Keratinocyte (primary cell): ENCODE results near the gene CC2D1B. TPM values are rescaled to one million over a fixed set of nuclear protein-coding genes. Genes with fewer than 3 reads are reported as not detected.

Source experiments
- DNase-seq: peaks from one replicate; pipeline ENCODE4 v3.0.0-alpha.2; 2011; ENCODE audit warnings: low read depth, missing footprints, low spot score
- FAIRE-seq: peaks from 2 replicates; lab custom pipeline; 2011; peaks lifted over from hg19 to GRCh38; lab: Jason Lieb, UNC
- H2AFZ ChIP-seq: 2 replicates; pipeline ENCODE4 v1.6.0; 2012; ENCODE audit warnings: low read length, control low read depth, inconsistent platforms; ENCODE audit not compliant: control insufficient read depth
- H3K27ac ChIP-seq: 2 replicates; pipeline ENCODE4 v1.5.1; 2011; ENCODE audit warnings: low read length; ENCODE audit not compliant: control insufficient read depth, insufficient read depth
- H3K27me3 ChIP-seq: 3 replicates; pipeline ENCODE4 v1.6.0; 2011; ENCODE audit warnings: low read length; ENCODE audit not compliant: control insufficient read depth, insufficient read depth; ENCODE audit errors: extremely low read depth
- H3K36me3 ChIP-seq, 2 experiments: 2 replicates in 1 of 2; 3 replicates in 1 of 2; pipeline ENCODE4 v1.5.1; 2011; ENCODE audit warnings: low read length in 2 of 2, mild to moderate bottlenecking in 1 of 2; ENCODE audit not compliant: control insufficient read depth in 2 of 2, insufficient read depth in 2 of 2; ENCODE audit errors: extremely low read depth in 1 of 2
- H3K4me1 ChIP-seq: 3 replicates; pipeline ENCODE4 v1.5.1; 2011; ENCODE audit warnings: low read length; ENCODE audit not compliant: control insufficient read depth, insufficient read depth; ENCODE audit errors: extremely low read depth
- H3K4me2 ChIP-seq: 3 replicates; pipeline ENCODE4 v1.6.0; 2011; ENCODE audit warnings: low read depth, low read length; ENCODE audit not compliant: control insufficient read depth, insufficient read depth; ENCODE audit errors: extremely low read depth
- H3K4me3 ChIP-seq, 3 experiments: fragments of 200-600 bp in 1 of 3; sonication (generic) in 1 of 3; 2 replicates in 2 of 3; 3 replicates in 1 of 3; pipeline ENCODE4 v1.5.1; 2011 to 2016; ENCODE audit warnings: low read length in 3 of 3, mild to moderate bottlenecking in 3 of 3, control low read depth in 2 of 3, inconsistent platforms in 1 of 3, low read depth in 1 of 3, mixed read lengths in 1 of 3, mixed run types in 1 of 3, moderate library complexity in 1 of 3; ENCODE audit not compliant: control insufficient read depth in 2 of 3, insufficient read depth in 2 of 3; ENCODE audit errors: extremely low read depth in 1 of 3
- H3K79me2 ChIP-seq: 2 replicates; pipeline ENCODE4 v1.6.0; 2012; ENCODE audit warnings: low read length; ENCODE audit not compliant: control insufficient read depth, insufficient read depth
- H3K9ac ChIP-seq: 3 replicates; pipeline ENCODE4 v1.6.0; 2011; ENCODE audit warnings: low read length; ENCODE audit not compliant: control insufficient read depth, insufficient read depth; ENCODE audit errors: extremely low read depth
- H3K9me1 ChIP-seq: 3 replicates; pipeline ENCODE4 v1.6.0; 2011; ENCODE audit warnings: low read length; ENCODE audit not compliant: control insufficient read depth, insufficient read depth; ENCODE audit errors: extremely low read depth
- H3K9me3 ChIP-seq: 2 replicates; pipeline ENCODE4 v1.5.1; 2012; ENCODE audit warnings: low read depth, low read length; ENCODE audit not compliant: control insufficient read depth
- H4K20me1 ChIP-seq: 3 replicates; pipeline ENCODE4 v1.6.0; 2011; ENCODE audit warnings: low read length; ENCODE audit not compliant: control insufficient read depth, insufficient read depth; ENCODE audit errors: extremely low read depth
- EZH2 ChIP-seq: IDR thresholded peaks from one replicate; pipeline ENCODE4 v1.6.1; 2012; ENCODE audit warnings: inconsistent platforms, mild to moderate bottlenecking, low read length, moderate library complexity
- dilution Hi-C: fragments of 300-500 bp; cut with MboI; formaldehyde crosslinking; loops from one replicate; pipeline ENCODE4 v1.7.0; 2020; ENCODE audit warnings: low sequenced_read_pairs; ENCODE audit not compliant: extremely low pct_ligation_motif_present
- polyA plus RNA-seq, 5 experiments: library from polyadenylated mRNA; depleted of rRNA in 3 of 5; stranded (reverse) in 3 of 5; stranded (forward) in 1 of 5; unstranded in 1 of 5; fragments of >200 nt; gene quantifications; 1 replicate in 1 of 5; 2 replicates in 3 of 5; 3 replicates in 1 of 5; pipeline versions ENCODE4 v1.2.1 to v1.2.3, GENCODE V29; 2011 to 2012; ENCODE audit warnings: missing spikeins in 2 of 5, low read depth in 1 of 5, low replicate concordance in 1 of 5
- TF ChIP-seq, protein P1 (sequence below), 3 experiments: IDR thresholded peaks in 1 of 3; conservative IDR thresholded peaks in 1 of 3; optimal IDR thresholded peaks in 1 of 3; 2 replicates in 2 of 3; 3 replicates in 1 of 3; pipeline versions ENCODE3 to v1.5.1; 2011; ENCODE audit warnings: low read length in 3 of 3, mild to moderate bottlenecking in 3 of 3, moderate library complexity in 2 of 3, control low read depth in 1 of 3, inconsistent platforms in 1 of 3; ENCODE audit not compliant: insufficient read depth in 2 of 3; ENCODE audit errors: extremely low read depth in 1 of 3

The CC2D1B gene
- polyA plus RNA-seq, 1 donor (not counting 4 experiments of a cell fraction or from before 2014, with no cell fraction given) = 12.5 TPM

DNA sequence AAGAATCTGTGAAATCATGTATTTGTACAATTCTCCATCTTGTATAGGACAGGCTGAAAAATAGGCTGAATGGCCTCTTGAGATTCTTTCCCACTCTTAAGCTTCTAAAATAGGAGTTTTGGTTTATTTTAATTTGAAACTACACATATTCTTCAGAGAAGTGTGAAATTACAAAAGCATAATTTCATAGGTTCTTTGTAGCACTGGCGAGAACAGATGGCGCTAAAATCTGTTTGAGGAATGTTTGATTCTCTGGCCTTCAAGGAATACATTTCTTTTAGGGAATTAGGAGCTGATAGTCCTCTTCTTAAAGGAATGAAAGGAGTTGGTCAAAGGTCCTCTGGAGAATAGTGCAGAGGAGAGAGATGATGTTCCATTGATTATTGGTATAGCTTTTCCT, 44.9 kb downstream of the CC2D1B start:
- H4K20me1 ChIP-seq = no peaks in the 10 kb centered on the region
- no peak for TF ChIP-seq EZH2
- TF ChIP-seq, protein P1, sequence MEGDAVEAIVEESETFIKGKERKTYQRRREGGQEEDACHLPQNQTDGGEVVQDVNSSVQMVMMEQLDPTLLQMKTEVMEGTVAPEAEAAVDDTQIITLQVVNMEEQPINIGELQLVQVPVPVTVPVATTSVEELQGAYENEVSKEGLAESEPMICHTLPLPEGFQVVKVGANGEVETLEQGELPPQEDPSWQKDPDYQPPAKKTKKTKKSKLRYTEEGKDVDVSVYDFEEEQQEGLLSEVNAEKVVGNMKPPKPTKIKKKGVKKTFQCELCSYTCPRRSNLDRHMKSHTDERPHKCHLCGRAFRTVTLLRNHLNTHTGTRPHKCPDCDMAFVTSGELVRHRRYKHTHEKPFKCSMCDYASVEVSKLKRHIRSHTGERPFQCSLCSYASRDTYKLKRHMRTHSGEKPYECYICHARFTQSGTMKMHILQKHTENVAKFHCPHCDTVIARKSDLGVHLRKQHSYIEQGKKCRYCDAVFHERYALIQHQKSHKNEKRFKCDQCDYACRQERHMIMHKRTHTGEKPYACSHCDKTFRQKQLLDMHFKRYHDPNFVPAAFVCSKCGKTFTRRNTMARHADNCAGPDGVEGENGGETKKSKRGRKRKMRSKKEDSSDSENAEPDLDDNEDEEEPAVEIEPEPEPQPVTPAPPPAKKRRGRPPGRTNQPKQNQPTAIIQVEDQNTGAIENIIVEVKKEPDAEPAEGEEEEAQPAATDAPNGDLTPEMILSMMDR (optimal IDR thresholded peaks at IDR 0.05 in 1 of 3, IDR thresholded peaks at IDR 0.05 in 1 of 3, conservative IDR thresholded peaks at IDR 0.05 in 1 of 3; ENCODE audit: extremely low read depth in 1 of 3, insufficient read depth in 2 of 3, low read length in 3 of 3) = no peak
- no peak overlapping the region for H3K9ac ChIP-seq
- H3K4me2 ChIP-seq = no peak overlapping the region
- no peaks in the 10 kb centered on the region for H3K9me1 ChIP-seq
- H2AFZ ChIP-seq = no peak overlapping the region
- dilution Hi-C loops = no loop called here
- no peaks in the 10 kb centered on the region for H3K9me3 ChIP-seq
- H3K4me1 ChIP-seq = no peaks in the 10 kb centered on the region
- H3K27ac ChIP-seq = no peak overlapping the region
- FAIRE-seq = no peak
- H3K27me3 ChIP-seq = no peaks in the 10 kb centered on the region
- H3K36me3 ChIP-seq = no peaks in the 10 kb centered on the region
- H3K4me3 ChIP-seq = no peak overlapping the region
- H3K79me2 ChIP-seq = no peaks in the 10 kb centered on the region
- no peak for DNase-seq

DNA sequence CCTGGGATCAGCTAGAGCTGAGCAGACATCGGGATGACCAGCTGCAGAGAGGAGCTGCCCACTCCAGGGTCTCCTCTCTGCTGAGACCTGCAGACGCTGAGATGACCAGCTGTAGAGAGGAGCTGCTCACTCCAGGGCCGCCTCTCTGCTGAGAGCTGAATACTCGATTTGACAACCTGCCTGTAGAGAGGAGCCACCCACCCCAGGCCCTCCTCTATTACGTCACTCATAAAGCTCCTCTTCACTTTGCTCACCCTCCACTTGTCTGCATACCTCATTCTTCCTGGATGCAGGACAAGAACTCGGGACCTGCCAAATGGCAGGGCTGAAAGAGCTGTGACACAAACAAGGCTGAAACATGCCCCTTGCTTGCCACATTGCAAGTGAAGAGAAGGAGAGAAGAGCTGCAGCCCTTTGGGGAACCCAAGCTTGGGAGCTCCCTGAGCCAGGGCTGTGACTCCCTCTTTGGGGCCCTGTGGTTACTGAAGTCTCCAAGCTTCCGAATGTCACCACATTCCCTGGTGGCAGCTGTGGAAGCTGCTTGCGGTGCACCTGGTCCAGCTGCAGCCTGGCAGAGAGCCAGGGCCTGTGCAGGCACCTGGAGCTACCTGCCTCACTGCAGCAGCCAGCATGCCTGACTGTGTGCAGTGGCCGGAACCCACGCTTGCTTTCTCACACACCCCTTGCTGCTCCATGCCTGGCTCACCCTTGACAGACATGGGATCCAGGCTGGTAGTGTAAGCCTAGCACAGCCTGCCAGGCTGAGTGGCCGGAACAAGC, 59.6 kb downstream of the CC2D1B start:
- Histone ChIP-seq H3K9me1 (no peaks in the 10 kb centered on the region), H3K9ac (no peak overlapping the region), H3K4me3 (no peak overlapping the region), H3K36me3 (peaks cover 0 to 12% of the 10 kb centered on the region in 2 experiments), H2AFZ (no peak overlapping the region), H3K27ac (no peak overlapping the region), H3K27me3 (no peaks in the 10 kb centered on the region), H3K9me3 (no peaks in the 10 kb centered on the region), H4K20me1 (no peaks in the 10 kb centered on the region), H3K4me1 (no peaks in the 10 kb centered on the region), H3K79me2 (no peaks in the 10 kb centered on the region), H3K4me2 (no peak overlapping the region)
- TF ChIP-seq, protein P1 (optimal IDR thresholded peaks at IDR 0.05 in 1 of 3, IDR thresholded peaks at IDR 0.05 in 1 of 3, conservative IDR thresholded peaks at IDR 0.05 in 1 of 3; ENCODE audit: extremely low read depth in 1 of 3, insufficient read depth in 2 of 3, low read length in 3 of 3) = no peak
- TF ChIP-seq EZH2 = no peak
- dilution Hi-C loops = no loop called here
- FAIRE-seq (no peak), DNase-seq (no peak)
